HepG2 (cell line): ENCODE measurements around the gene CUEDC2. TPM values are rescaled to one million over a fixed set of nuclear protein-coding genes. Genes with fewer than 3 reads are reported as not detected.
A peak's percentile ranks its signal among the peaks of the same experiment; 100 is the strongest.

Experiments
- EEA1 ChIP-seq: sonication (generic); formaldehyde crosslinking; IDR thresholded peaks from 2 replicates; pipeline ENCODE4 v1.5.1; 2020; ENCODE audit warnings: mild to moderate bottlenecking, missing genetic modification reagents, borderline replicate concordance
- HIVEP1 ChIP-seq: sonication (generic); formaldehyde crosslinking; IDR thresholded peaks from 2 replicates; pipeline ENCODE4 v1.4.0; 2020; ENCODE audit warnings: mild to moderate bottlenecking, missing genetic modification reagents
- JARID2 ChIP-seq: sonication (generic); formaldehyde crosslinking; IDR thresholded peaks from 2 replicates; pipeline ENCODE4 v1.8.1; 2023; ENCODE audit warnings: missing genetic modification reagents, inconsistent platforms; ENCODE audit not compliant: insufficient replicate concordance
- KDM3A ChIP-seq: IDR thresholded peaks from 2 replicates; pipeline ENCODE4 v1.6.1; 2018; ENCODE audit warnings: low read depth, missing compliant biosample characterization
- MYNN ChIP-seq: sonication (generic); formaldehyde crosslinking; IDR thresholded peaks from 2 replicates; pipeline ENCODE4 v1.4.0; 2020; ENCODE audit warnings: mild to moderate bottlenecking, low read depth, missing genetic modification reagents
- NFKB2 ChIP-seq: sonication (generic); formaldehyde crosslinking; IDR thresholded peaks from 2 replicates; pipeline ENCODE4 v1.4.0; 2020; ENCODE audit warnings: missing genetic modification reagents, borderline replicate concordance
- NPAS2 ChIP-seq: sonication (generic); formaldehyde crosslinking; IDR thresholded peaks from 2 replicates; pipeline ENCODE4 v1.8.0; 2022; ENCODE audit warnings: mild to moderate bottlenecking, missing genetic modification reagents, borderline replicate concordance
- REPIN1 ChIP-seq: sonication (generic); formaldehyde crosslinking; IDR thresholded peaks from 2 replicates; pipeline ENCODE4 v1.8.0; 2022; ENCODE audit warnings: missing genetic modification reagents, low read depth, mild to moderate bottlenecking, borderline replicate concordance
- THYN1 ChIP-seq: sonication (generic); formaldehyde crosslinking; IDR thresholded peaks from 2 replicates; pipeline ENCODE4 v1.8.1; 2023; ENCODE audit warnings: low read depth, mild to moderate bottlenecking, moderate library complexity, missing genetic modification reagents, borderline replicate concordance
- TSC22D2 ChIP-seq: sonication (generic); formaldehyde crosslinking; IDR thresholded peaks from 2 replicates; pipeline ENCODE4 v1.5.1; 2020; ENCODE audit warnings: missing genetic modification reagents, mild to moderate bottlenecking, borderline replicate concordance
- U2AF1 ChIP-seq: fragments of 200-400 bp; formaldehyde crosslinking; optimal IDR thresholded peaks from 2 replicates; pipeline ENCODE3; 2017; ENCODE audit warnings: mild to moderate bottlenecking, low read depth, low read length
- XRCC5 ChIP-seq: fragments of 200-400 bp; formaldehyde crosslinking; optimal IDR thresholded peaks from 2 replicates; pipeline ENCODE3; 2017; ENCODE audit warnings: mild to moderate bottlenecking, low read length
- ZNF501 ChIP-seq: sonication (generic); formaldehyde crosslinking; IDR thresholded peaks from 2 replicates; pipeline ENCODE4 v1.5.1; 2020; ENCODE audit warnings: mild to moderate bottlenecking, moderate library complexity, missing genetic modification reagents
- ZNF776 ChIP-seq: sonication (generic); formaldehyde crosslinking; IDR thresholded peaks from 2 replicates; pipeline ENCODE4 v1.4.0; 2020; ENCODE audit warnings: mild to moderate bottlenecking, missing genetic modification reagents
- polyA plus RNA-seq, 8 experiments: library from polyadenylated mRNA; depleted of rRNA in 3 of 8; stranded (reverse) in 7 of 8; unstranded in 1 of 8; fragments of >200 nt; fragmentation: Illumina TruSeq in 4 of 8; extraction: Trizol in 4 of 8; gene quantifications; 2 replicates each; pipeline versions ENCODE4 v1.2.1 to v1.2.3, GENCODE V29; 2011 to 2016; ENCODE audit warnings: low read depth in 4 of 8, missing spikeins in 1 of 8, mixed read lengths in 1 of 8; ENCODE audit not compliant: insufficient read depth in 1 of 8
- total RNA-seq, 5 experiments: library from RNA; depleted of rRNA; stranded (reverse); fragments of >200 nt; fragmentation: Illumina TruSeq; extraction: Trizol; gene quantifications; 2 replicates each; pipeline ENCODE4 v1.2.3, GENCODE V29; 2016; ENCODE audit warnings: low read depth in 1 of 5
- TF ChIP-seq, protein P1 (sequence below), 2 experiments: fragments of 450-650 bp in 1 of 2; sonication (generic) in 1 of 2; formaldehyde crosslinking in 1 of 2; IDR thresholded peaks; 2 replicates each; pipeline versions ENCODE4 v1.6.1 to v1.8.0; 2016 to 2022; ENCODE audit warnings: antibody characterized with exemption in 1 of 2, mild to moderate bottlenecking in 1 of 2, missing genetic modification reagents in 1 of 2
- TF ChIP-seq, protein P2 (sequence below): sonication (generic); formaldehyde crosslinking; IDR thresholded peaks from 2 replicates; pipeline ENCODE4 v1.9.0; 2021; ENCODE audit warnings: missing genetic modification reagents, mild to moderate bottlenecking, borderline replicate concordance
- TF ChIP-seq, protein P3 (sequence below): sonication (generic); formaldehyde crosslinking; IDR thresholded peaks from 2 replicates; pipeline ENCODE4 v1.8.1; 2023; ENCODE audit warnings: mild to moderate bottlenecking, missing genetic modification reagents, borderline replicate concordance

CUEDC2 gene
- total and polyA plus RNA-seq, 2 of the 13 experiments (the other 11 are each of a cell fraction or from before 2014, with no cell fraction given): 13.1 to 18.4 TPM

DNA sequence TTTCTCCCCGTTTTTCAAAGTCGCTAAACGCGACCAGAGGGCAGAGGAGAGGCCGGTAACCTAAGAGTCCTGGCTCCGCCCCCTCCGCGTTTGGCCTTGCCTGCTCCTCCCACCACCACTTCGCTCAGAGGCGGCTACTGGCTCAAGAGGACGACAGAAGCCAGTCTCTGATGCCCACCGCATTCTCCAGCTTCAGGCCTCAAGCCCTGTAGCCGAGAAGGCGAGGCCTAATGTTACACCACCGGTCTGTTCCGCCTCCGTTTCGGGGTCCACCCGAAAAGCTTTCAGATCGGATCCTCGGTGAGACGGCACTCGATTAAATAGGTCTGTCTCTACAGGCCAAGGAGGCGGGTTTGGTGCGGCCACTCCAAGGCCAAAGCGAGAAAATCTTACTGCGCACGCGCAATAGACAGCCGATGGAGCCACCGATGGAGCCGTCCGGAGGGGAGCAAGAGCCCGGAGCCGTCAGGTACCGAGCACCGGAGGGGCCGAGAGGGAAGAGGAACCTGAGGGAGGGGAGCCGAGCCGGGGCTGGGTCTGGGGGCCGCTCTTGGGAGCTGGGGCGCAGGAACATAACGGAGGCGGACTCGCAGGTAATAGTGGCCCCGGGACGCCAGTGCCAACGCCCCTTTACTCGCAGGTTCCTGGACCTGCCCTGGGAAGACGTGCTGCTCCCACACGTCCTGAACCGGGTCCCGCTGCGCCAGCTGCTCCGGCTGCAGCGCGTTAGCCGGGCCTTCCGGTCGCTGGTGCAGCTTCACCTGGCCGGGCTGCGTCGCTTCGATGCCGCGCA, 11.5 kb downstream of the CUEDC2 start, which contains the start of gene FBXL15 (continued):
- TF ChIP-seq, protein P1, sequence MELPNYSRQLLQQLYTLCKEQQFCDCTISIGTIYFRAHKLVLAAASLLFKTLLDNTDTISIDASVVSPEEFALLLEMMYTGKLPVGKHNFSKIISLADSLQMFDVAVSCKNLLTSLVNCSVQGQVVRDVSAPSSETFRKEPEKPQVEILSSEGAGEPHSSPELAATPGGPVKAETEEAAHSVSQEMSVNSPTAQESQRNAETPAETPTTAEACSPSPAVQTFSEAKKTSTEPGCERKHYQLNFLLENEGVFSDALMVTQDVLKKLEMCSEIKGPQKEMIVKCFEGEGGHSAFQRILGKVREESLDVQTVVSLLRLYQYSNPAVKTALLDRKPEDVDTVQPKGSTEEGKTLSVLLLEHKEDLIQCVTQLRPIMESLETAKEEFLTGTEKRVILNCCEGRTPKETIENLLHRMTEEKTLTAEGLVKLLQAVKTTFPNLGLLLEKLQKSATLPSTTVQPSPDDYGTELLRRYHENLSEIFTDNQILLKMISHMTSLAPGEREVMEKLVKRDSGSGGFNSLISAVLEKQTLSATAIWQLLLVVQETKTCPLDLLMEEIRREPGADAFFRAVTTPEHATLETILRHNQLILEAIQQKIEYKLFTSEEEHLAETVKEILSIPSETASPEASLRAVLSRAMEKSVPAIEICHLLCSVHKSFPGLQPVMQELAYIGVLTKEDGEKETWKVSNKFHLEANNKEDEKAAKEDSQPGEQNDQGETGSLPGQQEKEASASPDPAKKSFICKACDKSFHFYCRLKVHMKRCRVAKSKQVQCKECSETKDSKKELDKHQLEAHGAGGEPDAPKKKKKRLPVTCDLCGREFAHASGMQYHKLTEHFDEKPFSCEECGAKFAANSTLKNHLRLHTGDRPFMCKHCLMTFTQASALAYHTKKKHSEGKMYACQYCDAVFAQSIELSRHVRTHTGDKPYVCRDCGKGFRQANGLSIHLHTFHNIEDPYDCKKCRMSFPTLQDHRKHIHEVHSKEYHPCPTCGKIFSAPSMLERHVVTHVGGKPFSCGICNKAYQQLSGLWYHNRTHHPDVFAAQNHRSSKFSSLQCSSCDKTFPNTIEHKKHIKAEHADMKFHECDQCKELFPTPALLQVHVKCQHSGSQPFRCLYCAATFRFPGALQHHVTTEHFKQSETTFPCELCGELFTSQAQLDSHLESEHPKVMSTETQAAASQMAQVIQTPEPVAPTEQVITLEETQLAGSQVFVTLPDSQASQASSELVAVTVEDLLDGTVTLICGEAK (IDR thresholded peaks at IDR 0.05): peak; percentile 60
- TF ChIP-seq, protein P1 (CRISPR knock-in tag; IDR thresholded peaks at IDR 0.05): peak; percentile 38; the same call in 1 of the 2 replicates
- TF ChIP-seq NFKB2 (CRISPR knock-in tag) (0 out of 2 replicates have a peak, but pooled peaks have one; percentile 73), XRCC5 (peak; percentile 98), MYNN (0 out of 2 replicates have a peak, but pooled peaks have one; percentile 23), ZNF776 (0 out of 2 replicates have a peak, but pooled peaks have one; percentile 22), NPAS2 (0 out of 2 replicates have a peak, but pooled peaks have one; percentile 69), REPIN1 (CRISPR knock-in tag) (peak; percentile 86), KDM3A (CRISPR knock-in tag) (peak; percentile 95; the same call in 1 of the 2 replicates), EEA1 (CRISPR knock-in tag) (no peak), THYN1 (0 out of 2 replicates have a peak, but pooled peaks have one; percentile 82), U2AF1 (peak; percentile 69), JARID2 (CRISPR knock-in tag) (peak; percentile 76), TSC22D2 (CRISPR knock-in tag) (peak; percentile 86; the same call in 1 of the 2 replicates), ZNF501 (CRISPR knock-in tag) (peak; percentile 58), HIVEP1 (peak; percentile 65; the same call in 1 of the 2 replicates)
- TF ChIP-seq, protein P2, sequence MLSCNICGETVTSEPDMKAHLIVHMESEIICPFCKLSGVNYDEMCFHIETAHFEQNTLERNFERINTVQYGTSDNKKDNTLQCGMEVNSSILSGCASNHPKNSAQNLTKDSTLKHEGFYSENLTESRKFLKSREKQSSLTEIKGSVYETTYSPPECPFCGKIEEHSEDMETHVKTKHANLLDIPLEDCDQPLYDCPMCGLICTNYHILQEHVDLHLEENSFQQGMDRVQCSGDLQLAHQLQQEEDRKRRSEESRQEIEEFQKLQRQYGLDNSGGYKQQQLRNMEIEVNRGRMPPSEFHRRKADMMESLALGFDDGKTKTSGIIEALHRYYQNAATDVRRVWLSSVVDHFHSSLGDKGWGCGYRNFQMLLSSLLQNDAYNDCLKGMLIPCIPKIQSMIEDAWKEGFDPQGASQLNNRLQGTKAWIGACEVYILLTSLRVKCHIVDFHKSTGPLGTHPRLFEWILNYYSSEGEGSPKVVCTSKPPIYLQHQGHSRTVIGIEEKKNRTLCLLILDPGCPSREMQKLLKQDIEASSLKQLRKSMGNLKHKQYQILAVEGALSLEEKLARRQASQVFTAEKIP (CRISPR knock-in tag): no peak
- TF ChIP-seq, protein P3, sequence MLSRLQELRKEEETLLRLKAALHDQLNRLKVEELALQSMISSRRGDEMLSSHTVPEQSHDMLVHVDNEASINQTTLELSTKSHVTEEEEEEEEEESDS (CRISPR knock-in tag): peak; percentile 75; the same call in 1 of the 2 replicates
